Measurements from ENCODE around the gene TCF7. TPM values are rescaled to one million over a fixed set of nuclear protein-coding genes. Genes with fewer than 3 reads are reported as not detected.

TCF7 gene
- total and polyA plus RNA-seq, 2 of the 13 experiments (the other 11 are each of a cell fraction or from before 2014, with no cell fraction given) = 6.3 to 6.8 TPM

DNA sequence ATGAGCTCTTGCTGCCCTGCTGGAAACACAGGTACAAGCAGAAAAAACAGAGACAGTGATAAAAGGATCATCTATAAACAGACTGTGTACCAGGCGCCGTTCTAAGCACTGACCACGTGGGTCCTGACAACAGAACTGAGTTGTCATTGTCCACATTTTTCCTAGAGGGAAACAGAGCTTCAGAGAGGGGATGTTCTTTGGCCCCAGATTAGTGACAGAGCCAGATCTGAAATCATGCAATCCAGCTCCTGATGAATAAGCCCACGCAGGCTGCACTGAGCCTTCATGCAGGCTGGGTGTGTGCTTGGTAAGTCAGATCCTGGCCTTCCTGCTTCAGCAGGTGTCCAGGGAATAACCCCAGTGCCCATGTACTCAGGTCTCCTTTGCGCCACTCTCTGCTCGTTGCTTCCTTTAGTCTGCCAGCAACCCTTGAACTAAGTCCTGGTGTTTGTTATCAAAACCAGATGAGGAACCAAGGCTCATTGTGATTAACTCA lies 22.8 kb upstream of the TCF7 start (continued):
- TF ChIP-seq, protein P1, sequence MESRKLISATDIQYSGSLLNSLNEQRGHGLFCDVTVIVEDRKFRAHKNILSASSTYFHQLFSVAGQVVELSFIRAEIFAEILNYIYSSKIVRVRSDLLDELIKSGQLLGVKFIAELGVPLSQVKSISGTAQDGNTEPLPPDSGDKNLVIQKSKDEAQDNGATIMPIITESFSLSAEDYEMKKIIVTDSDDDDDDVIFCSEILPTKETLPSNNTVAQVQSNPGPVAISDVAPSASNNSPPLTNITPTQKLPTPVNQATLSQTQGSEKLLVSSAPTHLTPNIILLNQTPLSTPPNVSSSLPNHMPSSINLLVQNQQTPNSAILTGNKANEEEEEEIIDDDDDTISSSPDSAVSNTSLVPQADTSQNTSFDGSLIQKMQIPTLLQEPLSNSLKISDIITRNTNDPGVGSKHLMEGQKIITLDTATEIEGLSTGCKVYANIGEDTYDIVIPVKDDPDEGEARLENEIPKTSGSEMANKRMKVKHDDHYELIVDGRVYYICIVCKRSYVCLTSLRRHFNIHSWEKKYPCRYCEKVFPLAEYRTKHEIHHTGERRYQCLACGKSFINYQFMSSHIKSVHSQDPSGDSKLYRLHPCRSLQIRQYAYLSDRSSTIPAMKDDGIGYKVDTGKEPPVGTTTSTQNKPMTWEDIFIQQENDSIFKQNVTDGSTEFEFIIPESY (CRISPR knock-in tag; IDR thresholded peaks at IDR 0.05) = 0 out of 2 replicates have a peak, but pooled peaks have one; percentile 12
- TF ChIP-seq IRF2 (CRISPR knock-in tag; IDR thresholded peaks at IDR 0.05) = peak; percentile 33; the same call in 1 of the 2 replicates
- TF ChIP-seq TBP (CRISPR knock-in tag; IDR thresholded peaks at IDR 0.05) = no peak
- TF ChIP-seq FOXA3 (CRISPR knock-in tag; IDR thresholded peaks at IDR 0.05) = peak; percentile 45; the same call in 1 of the 2 replicates
- TF ChIP-seq RARA (CRISPR knock-in tag; IDR thresholded peaks at IDR 0.05) = 0 out of 2 replicates have a peak, but pooled peaks have one; percentile 32
- TF ChIP-seq ERF (CRISPR knock-in tag; IDR thresholded peaks at IDR 0.05) = peak; percentile 37; the same call in 1 of the 2 replicates
- TF ChIP-seq ZNF788 (CRISPR knock-in tag; IDR thresholded peaks at IDR 0.05; ENCODE audit: borderline replicate concordance) = 0 out of 2 replicates have a peak, but pooled peaks have one; percentile 35
- peak; percentile 36; the same call in 1 of the 2 replicates for TF ChIP-seq HMG20A (CRISPR knock-in tag; IDR thresholded peaks at IDR 0.05; ENCODE audit: borderline replicate concordance)
- TF ChIP-seq ZNF430 (CRISPR knock-in tag; IDR thresholded peaks at IDR 0.05) = 0 out of 2 replicates have a peak, but pooled peaks have one; percentile 14
- TF ChIP-seq YEATS4 (CRISPR knock-in tag; IDR thresholded peaks at IDR 0.05; ENCODE audit: borderline replicate concordance) = 0 out of 2 replicates have a peak, but pooled peaks have one; percentile 25
- TF ChIP-seq BCL6 (CRISPR knock-in tag; IDR thresholded peaks at IDR 0.05) = peak; percentile 96
- TF ChIP-seq, protein P2, sequence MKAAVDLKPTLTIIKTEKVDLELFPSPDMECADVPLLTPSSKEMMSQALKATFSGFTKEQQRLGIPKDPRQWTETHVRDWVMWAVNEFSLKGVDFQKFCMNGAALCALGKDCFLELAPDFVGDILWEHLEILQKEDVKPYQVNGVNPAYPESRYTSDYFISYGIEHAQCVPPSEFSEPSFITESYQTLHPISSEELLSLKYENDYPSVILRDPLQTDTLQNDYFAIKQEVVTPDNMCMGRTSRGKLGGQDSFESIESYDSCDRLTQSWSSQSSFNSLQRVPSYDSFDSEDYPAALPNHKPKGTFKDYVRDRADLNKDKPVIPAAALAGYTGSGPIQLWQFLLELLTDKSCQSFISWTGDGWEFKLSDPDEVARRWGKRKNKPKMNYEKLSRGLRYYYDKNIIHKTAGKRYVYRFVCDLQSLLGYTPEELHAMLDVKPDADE (CRISPR knock-in tag; IDR thresholded peaks at IDR 0.05) = no peak
- TF ChIP-seq RORA (CRISPR knock-in tag; IDR thresholded peaks at IDR 0.05) = no peak
- peak; percentile 76; the same call in 1 of the 2 replicates for TF ChIP-seq FOXC1 (CRISPR knock-in tag; IDR thresholded peaks at IDR 0.05; ENCODE audit: borderline replicate concordance)
- TF ChIP-seq ZNF605 (CRISPR knock-in tag; IDR thresholded peaks at IDR 0.05) = 0 out of 2 replicates have a peak, but pooled peaks have one; percentile 24
- TF ChIP-seq, protein P3, sequence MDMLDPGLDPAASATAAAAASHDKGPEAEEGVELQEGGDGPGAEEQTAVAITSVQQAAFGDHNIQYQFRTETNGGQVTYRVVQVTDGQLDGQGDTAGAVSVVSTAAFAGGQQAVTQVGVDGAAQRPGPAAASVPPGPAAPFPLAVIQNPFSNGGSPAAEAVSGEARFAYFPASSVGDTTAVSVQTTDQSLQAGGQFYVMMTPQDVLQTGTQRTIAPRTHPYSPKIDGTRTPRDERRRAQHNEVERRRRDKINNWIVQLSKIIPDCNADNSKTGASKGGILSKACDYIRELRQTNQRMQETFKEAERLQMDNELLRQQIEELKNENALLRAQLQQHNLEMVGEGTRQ (IDR thresholded peaks at IDR 0.05; ENCODE audit: low read depth, low read length) = peak; percentile 41
- TF ChIP-seq, protein P3 (CRISPR knock-in tag; IDR thresholded peaks at IDR 0.05; ENCODE audit: borderline replicate concordance) = peak; percentile 70; the same call in 1 of the 2 replicates
- peak; percentile 14; the same call in 1 of the 2 replicates for TF ChIP-seq ZFX (CRISPR knock-in tag; IDR thresholded peaks at IDR 0.05; ENCODE audit: low read depth)
- TF ChIP-seq ZNF749 (CRISPR knock-in tag; IDR thresholded peaks at IDR 0.05; ENCODE audit: borderline replicate concordance) = no peak
- TF ChIP-seq, protein P4, sequence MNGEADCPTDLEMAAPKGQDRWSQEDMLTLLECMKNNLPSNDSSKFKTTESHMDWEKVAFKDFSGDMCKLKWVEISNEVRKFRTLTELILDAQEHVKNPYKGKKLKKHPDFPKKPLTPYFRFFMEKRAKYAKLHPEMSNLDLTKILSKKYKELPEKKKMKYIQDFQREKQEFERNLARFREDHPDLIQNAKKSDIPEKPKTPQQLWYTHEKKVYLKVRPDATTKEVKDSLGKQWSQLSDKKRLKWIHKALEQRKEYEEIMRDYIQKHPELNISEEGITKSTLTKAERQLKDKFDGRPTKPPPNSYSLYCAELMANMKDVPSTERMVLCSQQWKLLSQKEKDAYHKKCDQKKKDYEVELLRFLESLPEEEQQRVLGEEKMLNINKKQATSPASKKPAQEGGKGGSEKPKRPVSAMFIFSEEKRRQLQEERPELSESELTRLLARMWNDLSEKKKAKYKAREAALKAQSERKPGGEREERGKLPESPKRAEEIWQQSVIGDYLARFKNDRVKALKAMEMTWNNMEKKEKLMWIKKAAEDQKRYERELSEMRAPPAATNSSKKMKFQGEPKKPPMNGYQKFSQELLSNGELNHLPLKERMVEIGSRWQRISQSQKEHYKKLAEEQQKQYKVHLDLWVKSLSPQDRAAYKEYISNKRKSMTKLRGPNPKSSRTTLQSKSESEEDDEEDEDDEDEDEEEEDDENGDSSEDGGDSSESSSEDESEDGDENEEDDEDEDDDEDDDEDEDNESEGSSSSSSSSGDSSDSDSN (CRISPR knock-in tag; IDR thresholded peaks at IDR 0.05) = peak; percentile 44; the same call in 1 of the 2 replicates
- peak; percentile 27; the same call in 1 of the 2 replicates for TF ChIP-seq ZNF614 (CRISPR knock-in tag; IDR thresholded peaks at IDR 0.05; ENCODE audit: borderline replicate concordance)
- TF ChIP-seq MED1 (CRISPR knock-in tag; IDR thresholded peaks at IDR 0.05) = 0 out of 2 replicates have a peak, but pooled peaks have one; percentile 39
- no peak; the same call in 1 of the 2 replicates for TF ChIP-seq SNAI1 (CRISPR knock-in tag; IDR thresholded peaks at IDR 0.05; ENCODE audit: borderline replicate concordance)

Measured in HepG2 (cell line).